Osteocyte (in vitro differentiated cells): ENCODE measurements around the gene MYH7B. TPM values are rescaled to one million over a fixed set of nuclear protein-coding genes. Genes with fewer than 3 reads are reported as not detected.

ENCODE experiments used
- DNase-seq: peaks from one replicate; pipeline ENCODE4 v3.0.0; 2021; ENCODE audit warnings: mixed read lengths; ENCODE audit not compliant: unreplicated experiment; ENCODE audit errors: extremely low spot score
- H3K27ac Mint-ChIP-seq: one replicate; pipeline ENCODE4 v1.8.0; 2021; ENCODE audit warnings: mild to moderate bottlenecking, mixed read lengths; ENCODE audit not compliant: unreplicated experiment
- H3K27me3 Mint-ChIP-seq: one replicate; pipeline ENCODE4 v1.8.0; 2021; ENCODE audit warnings: mixed read lengths; ENCODE audit not compliant: unreplicated experiment
- H3K36me3 Mint-ChIP-seq: one replicate; pipeline ENCODE4 v1.8.0; 2021; ENCODE audit warnings: mixed read lengths; ENCODE audit not compliant: unreplicated experiment
- H3K4me1 Mint-ChIP-seq: one replicate; pipeline ENCODE4 v1.8.0; 2021; ENCODE audit warnings: mixed read lengths; ENCODE audit not compliant: unreplicated experiment
- H3K4me3 Mint-ChIP-seq: one replicate; pipeline ENCODE4 v1.8.0; 2021; ENCODE audit warnings: mild to moderate bottlenecking, moderate library complexity, mixed read lengths; ENCODE audit not compliant: unreplicated experiment
- H3K9me3 Mint-ChIP-seq: one replicate; pipeline ENCODE4 v1.8.0; 2021; ENCODE audit warnings: mixed read lengths; ENCODE audit not compliant: unreplicated experiment
- total RNA-seq: library from RNA; stranded (reverse); gene quantifications from 2 replicates; pipeline ENCODE4 v1.2.1, GENCODE V29; 2021
- TF ChIP-seq, protein P1 (sequence below): fragments of 200-600 bp; sonication (generic); IDR thresholded peaks from 2 replicates; pipeline ENCODE4 v1.5.0; 2021; ENCODE audit warnings: antibody characterized with exemption, mild to moderate bottlenecking, moderate library complexity

Gene MYH7B
- total RNA-seq, 1 donor from 2014 or later: 0.86 TPM

DNA sequence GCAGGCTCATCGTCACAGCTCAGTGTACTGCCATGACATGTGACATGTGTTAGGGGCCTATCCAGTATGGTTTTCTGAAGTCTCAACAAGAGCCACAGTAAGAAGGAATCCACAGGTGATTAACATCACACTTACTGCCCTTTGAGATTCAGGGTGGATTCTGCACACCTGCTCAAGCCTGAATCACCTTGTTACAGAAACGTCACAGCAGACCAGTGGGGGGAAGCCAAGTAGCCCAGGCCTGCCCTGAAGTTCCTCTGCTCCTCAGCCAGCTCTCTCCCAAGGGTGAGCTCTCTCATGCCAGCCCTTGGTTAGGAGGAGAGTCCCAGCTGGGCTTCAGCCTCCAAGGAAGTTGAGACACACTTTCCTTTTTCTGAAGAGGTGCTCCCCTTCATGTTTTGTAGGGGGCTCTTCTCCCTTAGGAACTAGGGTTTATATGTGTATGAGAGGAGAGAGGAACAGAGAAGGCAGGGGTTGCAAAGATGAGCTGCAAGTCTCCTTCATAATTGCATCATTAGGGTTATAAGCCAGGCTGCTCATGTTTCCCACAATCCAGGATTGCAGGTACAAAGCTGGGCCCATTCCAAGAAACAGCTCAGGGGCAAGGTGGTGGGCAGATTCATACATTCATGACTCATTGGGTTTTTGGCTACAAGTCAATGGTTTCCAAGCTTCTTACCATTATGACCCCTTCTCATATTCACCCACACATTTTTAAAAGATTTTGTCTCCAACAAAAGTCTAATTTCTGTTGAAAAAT, 11.7 kb upstream of the MYH7B start:
- no peak for DNase-seq
- Mint-ChIP-seq H3K4me1 (no peaks in the 10 kb centered on the region), H3K4me3 (no peak overlapping the region)

DNA sequence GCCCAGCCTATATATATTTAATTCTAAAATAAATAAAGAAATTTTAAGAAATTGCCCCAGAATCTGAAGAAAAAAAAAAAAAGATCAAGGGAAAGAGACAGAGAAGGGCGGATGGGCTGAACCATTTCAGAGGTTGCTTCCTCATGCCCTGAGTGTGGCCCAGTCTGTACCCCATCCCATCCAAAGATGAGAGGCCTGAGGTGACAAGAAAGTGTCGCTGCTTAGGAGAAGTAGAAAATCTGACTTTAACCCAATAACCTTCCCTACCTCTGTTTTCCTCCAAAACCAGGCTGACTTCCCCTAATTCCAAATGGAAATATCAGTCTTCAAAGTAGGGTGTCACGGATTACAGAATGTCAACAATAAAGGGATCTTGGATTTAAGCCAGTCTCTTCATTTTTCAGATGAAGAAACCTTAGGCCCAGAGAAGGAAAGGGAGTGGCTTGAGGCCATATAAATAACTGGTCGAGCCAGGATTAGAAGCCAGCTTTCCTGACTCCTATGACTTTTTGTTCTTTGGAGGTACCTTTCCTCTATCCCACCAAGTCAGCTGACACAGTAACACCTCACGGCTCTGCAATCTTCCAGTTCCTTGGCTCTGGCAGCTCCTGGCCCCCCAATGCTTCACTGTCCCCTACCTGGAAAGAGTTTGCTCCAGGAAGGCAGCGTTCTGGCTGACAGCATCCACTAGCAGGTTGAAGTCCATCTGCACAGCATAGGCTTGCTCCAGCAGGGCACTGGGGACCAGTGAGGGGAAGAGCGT, 10.2 kb upstream of the MYH7B start:
- Mint-ChIP-seq H3K36me3 (peaks cover 19% of the 10 kb centered on the region), H3K4me1 (no peaks in the 10 kb centered on the region), H3K27me3 (no peaks in the 10 kb centered on the region), H3K4me3 (no peak overlapping the region), H3K27ac (no peak overlapping the region), H3K9me3 (no peaks in the 10 kb centered on the region)
- TF ChIP-seq, protein P1, sequence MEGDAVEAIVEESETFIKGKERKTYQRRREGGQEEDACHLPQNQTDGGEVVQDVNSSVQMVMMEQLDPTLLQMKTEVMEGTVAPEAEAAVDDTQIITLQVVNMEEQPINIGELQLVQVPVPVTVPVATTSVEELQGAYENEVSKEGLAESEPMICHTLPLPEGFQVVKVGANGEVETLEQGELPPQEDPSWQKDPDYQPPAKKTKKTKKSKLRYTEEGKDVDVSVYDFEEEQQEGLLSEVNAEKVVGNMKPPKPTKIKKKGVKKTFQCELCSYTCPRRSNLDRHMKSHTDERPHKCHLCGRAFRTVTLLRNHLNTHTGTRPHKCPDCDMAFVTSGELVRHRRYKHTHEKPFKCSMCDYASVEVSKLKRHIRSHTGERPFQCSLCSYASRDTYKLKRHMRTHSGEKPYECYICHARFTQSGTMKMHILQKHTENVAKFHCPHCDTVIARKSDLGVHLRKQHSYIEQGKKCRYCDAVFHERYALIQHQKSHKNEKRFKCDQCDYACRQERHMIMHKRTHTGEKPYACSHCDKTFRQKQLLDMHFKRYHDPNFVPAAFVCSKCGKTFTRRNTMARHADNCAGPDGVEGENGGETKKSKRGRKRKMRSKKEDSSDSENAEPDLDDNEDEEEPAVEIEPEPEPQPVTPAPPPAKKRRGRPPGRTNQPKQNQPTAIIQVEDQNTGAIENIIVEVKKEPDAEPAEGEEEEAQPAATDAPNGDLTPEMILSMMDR: no peak
- no peak for DNase-seq

More for the DNA sequence above, 11.7 kb upstream of the MYH7B start:
- Mint-ChIP-seq H3K9me3 (no peaks in the 10 kb centered on the region), H3K27ac (no peak overlapping the region), H3K27me3 (no peaks in the 10 kb centered on the region), H3K36me3 (peaks cover 23% of the 10 kb centered on the region)
- TF ChIP-seq, protein P1: no peak

GRCh38 chr20:34946661-34947060, 9.0 kb upstream of the MYH7B start:
- no peak for DNase-seq
- H3K27ac Mint-ChIP-seq: no peak overlapping the region
- peaks cover 19% of the 10 kb centered on the region for H3K36me3 Mint-ChIP-seq
- H3K9me3 Mint-ChIP-seq: no peaks in the 10 kb centered on the region
- no peaks in the 10 kb centered on the region for H3K27me3 Mint-ChIP-seq
- H3K4me3 Mint-ChIP-seq: no peak overlapping the region
- TF ChIP-seq, protein P1: no peak
- H3K4me1 Mint-ChIP-seq: peaks cover 3% of the 10 kb centered on the region

DNA sequence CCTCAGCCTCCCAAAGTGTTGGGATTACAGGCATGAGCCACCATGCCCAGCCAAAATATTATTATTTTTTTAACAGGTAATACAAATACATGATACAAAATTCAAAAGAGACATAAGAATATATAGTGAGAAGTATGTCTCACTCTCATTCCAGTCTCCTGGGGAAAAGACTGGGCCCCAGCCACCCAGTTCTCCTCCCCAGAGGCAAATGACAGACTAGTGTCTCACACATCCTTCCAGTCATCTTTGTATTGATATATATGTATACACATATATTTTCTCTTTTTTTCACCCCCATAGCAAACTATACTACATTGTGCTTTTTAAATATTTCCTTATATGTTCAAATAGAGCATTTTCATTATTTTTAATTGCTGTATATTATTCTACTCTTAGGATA, 8.3 kb upstream of the MYH7B start:
- TF ChIP-seq, protein P1: no peak
- no peaks in the 10 kb centered on the region for H3K27me3 Mint-ChIP-seq
- H3K36me3 Mint-ChIP-seq: peaks cover 19% of the 10 kb centered on the region
- H3K27ac Mint-ChIP-seq: no peak overlapping the region
- H3K4me3 Mint-ChIP-seq: no peak overlapping the region
- H3K9me3 Mint-ChIP-seq: no peaks in the 10 kb centered on the region
- DNase-seq: no peak
- H3K4me1 Mint-ChIP-seq: peaks cover 4% of the 10 kb centered on the region

DNA sequence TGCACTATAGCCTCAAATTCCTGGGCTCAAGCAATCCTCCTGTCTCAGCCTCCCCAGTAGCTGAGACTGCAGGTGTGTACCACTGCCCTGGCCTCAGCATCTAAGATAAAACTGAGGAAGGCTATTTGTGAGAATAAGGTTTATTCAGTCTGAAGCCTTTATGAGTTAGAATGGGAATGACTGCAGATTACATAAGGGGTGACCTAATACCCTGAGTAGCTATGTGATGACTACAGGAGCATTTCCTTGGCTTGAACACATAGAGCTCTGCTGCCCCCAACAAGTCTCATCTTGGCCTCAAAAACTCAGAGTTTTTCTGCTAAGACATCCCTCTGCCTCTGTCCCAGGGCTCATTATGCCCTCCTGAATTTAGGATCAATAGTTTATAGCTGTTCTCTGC, 7.6 kb upstream of the MYH7B start:
- Mint-ChIP-seq H3K27me3 (no peaks in the 10 kb centered on the region), H3K4me3 (no peak overlapping the region)

More for the DNA sequence above, 7.6 kb upstream of the MYH7B start:
- TF ChIP-seq, protein P1: no peak
- H3K36me3 Mint-ChIP-seq: peaks cover 15% of the 10 kb centered on the region
- DNase-seq: no peak
- H3K27ac Mint-ChIP-seq: no peak overlapping the region
- peaks cover 9% of the 10 kb centered on the region for H3K4me1 Mint-ChIP-seq
- no peaks in the 10 kb centered on the region for H3K9me3 Mint-ChIP-seq
